OCI-LY3 (cell line): ENCODE data around the gene MTHFS.

Experiments
- H2AFZ ChIP-seq: fragments of 200-600, 300-600 bp; shearing (Covaris generic); 2 replicates; pipeline ENCODE4 v1.6.0; 2014; ENCODE audit warnings: antibody characterized with exemption, low read depth, low read length
- H3K27ac ChIP-seq: fragments of 200-600, 300-600 bp; sonication (generic); 2 replicates; pipeline ENCODE4 v1.5.1; 2014; ENCODE audit warnings: mild to moderate bottlenecking, low read length, moderate library complexity, mixed read lengths
- H3K27me3 ChIP-seq: fragments of 200-600, 300-600 bp; sonication (generic); 2 replicates; pipeline ENCODE4 v1.6.1; 2014; ENCODE audit warnings: low read depth, low read length, mixed read lengths
- H3K36me3 ChIP-seq: fragments of 200-600, 300-600 bp; sonication (generic); replicated peaks from 2 replicates; pipeline ENCODE3; 2014; ENCODE audit warnings: low read depth, low read length, mixed read lengths
- H3K4me1 ChIP-seq: fragments of 300-600, 200-600 bp; sonication (generic); 2 replicates; pipeline ENCODE4 v1.6.1; 2014; ENCODE audit warnings: low read length, mixed read lengths
- H3K4me2 ChIP-seq: fragments of 200-600, 300-600 bp; sonication (generic); 2 replicates; pipeline ENCODE4 v1.6.1; 2014; ENCODE audit warnings: low read length, mixed read lengths
- H3K4me3 ChIP-seq: fragments of 300-600, 200-600 bp; sonication (generic); 2 replicates; pipeline ENCODE4 v1.5.1; 2014; ENCODE audit warnings: antibody characterized with exemption, mild to moderate bottlenecking, low read length, moderate library complexity
- H3K79me2 ChIP-seq: fragments of 300-600, 200-600 bp; shearing (Covaris generic); 2 replicates; pipeline ENCODE4 v1.6.1; 2014; ENCODE audit warnings: mild to moderate bottlenecking, low read length, mixed read lengths
- H3K9ac ChIP-seq: fragments of 300-600, 200-600 bp; shearing (Covaris generic); 2 replicates; pipeline ENCODE4 v1.6.0; 2014; ENCODE audit warnings: mild to moderate bottlenecking, low read length, moderate library complexity
- H3K9me3 ChIP-seq: fragments of 200-600, 300-600 bp; shearing (Covaris generic); 2 replicates; pipeline ENCODE4 v1.6.1; 2014; ENCODE audit warnings: low read length, mixed read lengths; ENCODE audit not compliant: insufficient read depth
- H4K20me1 ChIP-seq: fragments of 200-600, 300-600 bp; sonication (generic); 2 replicates; pipeline ENCODE4 v1.6.1; 2016; ENCODE audit warnings: low read length, mixed read lengths; ENCODE audit not compliant: insufficient read depth
- CTCF ChIP-seq: fragments of 200-600, 300-600 bp; sonication (generic); IDR thresholded peaks from 2 replicates; pipeline ENCODE4 v1.5.1; 2014; ENCODE audit warnings: antibody characterized with exemption, low read length, low read depth
- EZH2phosphoT487 ChIP-seq: fragments of 200-600 bp; shearing (Covaris generic); IDR thresholded peaks from 2 replicates; pipeline ENCODE4 v1.6.1; 2018; ENCODE audit warnings: antibody characterized with exemption, mixed run types, low read depth

MTHFS gene

DNA sequence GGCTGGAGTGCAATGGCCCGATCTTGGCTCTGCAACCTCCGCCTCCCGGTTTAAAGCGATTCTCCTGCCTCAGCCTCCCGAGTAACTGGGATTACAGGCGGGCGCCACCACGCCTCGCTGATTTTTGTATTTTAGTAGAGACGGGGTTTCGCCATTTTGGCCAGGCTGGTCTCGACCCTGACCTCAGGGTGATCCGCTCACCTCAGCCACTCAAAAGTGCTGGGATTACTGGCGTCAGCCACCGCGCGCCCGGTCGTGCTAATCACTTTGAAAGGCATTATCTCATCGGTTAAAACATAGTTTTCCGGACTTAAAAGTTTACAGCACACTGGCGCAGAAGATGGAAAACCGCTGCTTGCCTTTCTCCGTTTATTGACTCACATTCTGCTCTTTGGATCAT lies 27.6 kb upstream of the MTHFS start:
- no peak overlapping the region for H2AFZ ChIP-seq
- TF ChIP-seq EZH2phosphoT487 (no peak), CTCF (no peak)
- H3K9me3 ChIP-seq, result peaks cover 30% of the 10 kb centered on the region
- peak overlapping the region; percentile 91 for H3K4me3 ChIP-seq
- H3K4me1 ChIP-seq, result peaks cover 11% of the 10 kb centered on the region
- peaks cover 36% of the 10 kb centered on the region for H3K36me3 ChIP-seq
- H3K9ac ChIP-seq, result peak overlapping the region; percentile 78
- H3K4me2 ChIP-seq, result peak overlapping the region; percentile 62
- peak overlapping the region; percentile 78; the same call in 1 of the 2 replicates for H3K27ac ChIP-seq
- peaks cover 44% of the 10 kb centered on the region for H3K79me2 ChIP-seq
- no peaks in the 10 kb centered on the region for H4K20me1 ChIP-seq
- H3K27me3 ChIP-seq, result no peaks in the 10 kb centered on the region

DNA sequence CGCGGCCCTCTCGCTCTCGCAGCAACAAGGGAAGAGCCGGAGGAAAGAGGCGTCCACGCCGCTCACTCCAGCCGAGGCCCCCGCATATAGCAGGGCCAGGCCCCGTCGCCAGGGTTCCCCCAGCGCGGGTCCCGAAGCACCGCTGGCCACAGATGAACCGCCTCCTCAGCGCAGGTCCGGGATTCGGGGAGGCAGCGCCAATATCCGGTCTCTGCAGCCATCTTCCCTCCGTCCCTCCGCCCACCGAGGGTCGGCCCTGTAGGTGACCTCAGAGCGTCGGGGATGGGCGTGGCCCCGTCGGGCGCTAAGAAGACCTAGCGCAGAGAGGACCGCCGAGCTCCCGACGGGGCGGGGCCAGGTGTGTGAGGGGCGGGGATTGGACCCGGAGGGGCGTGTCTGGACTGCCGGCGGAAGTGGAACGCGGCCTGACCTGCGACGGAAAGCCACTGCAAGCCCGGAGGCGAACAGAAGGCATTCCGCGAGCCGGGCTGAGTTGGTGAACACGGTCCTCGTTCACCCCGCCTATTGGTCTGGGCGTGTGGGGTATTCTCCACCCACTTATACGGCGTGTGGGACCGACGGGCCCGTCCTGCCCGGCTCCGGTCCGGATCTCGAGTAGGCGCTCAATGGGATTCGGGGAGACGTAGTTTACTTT lies 26.8 kb upstream of the MTHFS start:
- Histone ChIP-seq H3K27me3 (no peaks in the 10 kb centered on the region), H3K27ac (peak overlapping the region; percentile 91), H3K79me2 (peaks cover 51% of the 10 kb centered on the region), H3K4me3 (peak overlapping the region; percentile 91), H2AFZ (peak overlapping the region; percentile 69; the same call in 1 of the 2 replicates), H3K4me2 (peak overlapping the region; percentile 83), H3K36me3 (peaks cover 44% of the 10 kb centered on the region), H3K9ac (peak overlapping the region; percentile 96), H3K9me3 (peaks cover 36% of the 10 kb centered on the region), H4K20me1 (no peaks in the 10 kb centered on the region), H3K4me1 (peaks cover 11% of the 10 kb centered on the region)
- TF ChIP-seq EZH2phosphoT487 (no peak), CTCF (no peak)

DNA sequence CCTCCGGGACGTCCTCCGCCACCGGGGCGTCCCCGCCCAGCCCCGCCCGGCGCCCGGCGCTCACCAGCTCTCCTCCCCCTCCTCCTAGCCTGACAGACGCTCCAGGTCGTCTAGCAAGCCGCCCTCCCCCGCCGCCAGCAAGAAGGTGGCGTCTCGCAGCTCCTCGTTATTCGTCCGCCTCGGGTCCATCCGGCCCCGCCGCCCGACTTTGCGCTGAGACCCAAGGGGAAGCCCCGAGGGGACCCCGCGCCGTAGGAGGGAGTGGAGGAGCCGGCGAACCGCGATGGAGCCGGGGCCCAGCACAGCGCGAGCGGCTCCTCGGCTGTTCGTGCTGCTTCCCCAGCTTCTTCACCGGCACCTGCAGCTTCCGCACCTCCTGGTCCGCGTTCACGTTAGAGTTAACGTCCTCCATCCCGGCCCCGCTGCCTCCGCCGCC lies 26.3 kb upstream of the MTHFS start:
- H3K4me2 ChIP-seq, result peak overlapping the region; percentile 83
- H4K20me1 ChIP-seq, result no peaks in the 10 kb centered on the region
- no peaks in the 10 kb centered on the region for H3K27me3 ChIP-seq
- H2AFZ ChIP-seq, result peak overlapping the region; percentile 31; the same call in 1 of the 2 replicates
- peak overlapping the region; percentile 91 for H3K4me3 ChIP-seq
- TF ChIP-seq CTCF, result no peak
- no peak for TF ChIP-seq EZH2phosphoT487
- H3K9me3 ChIP-seq, result peaks cover 41% of the 10 kb centered on the region
- peak overlapping the region; percentile 91 for H3K27ac ChIP-seq
- H3K4me1 ChIP-seq, result peaks cover 11% of the 10 kb centered on the region
- H3K36me3 ChIP-seq, result peaks cover 49% of the 10 kb centered on the region
- H3K9ac ChIP-seq, result peak overlapping the region; percentile 96
- H3K79me2 ChIP-seq, result peaks cover 55% of the 10 kb centered on the region

DNA sequence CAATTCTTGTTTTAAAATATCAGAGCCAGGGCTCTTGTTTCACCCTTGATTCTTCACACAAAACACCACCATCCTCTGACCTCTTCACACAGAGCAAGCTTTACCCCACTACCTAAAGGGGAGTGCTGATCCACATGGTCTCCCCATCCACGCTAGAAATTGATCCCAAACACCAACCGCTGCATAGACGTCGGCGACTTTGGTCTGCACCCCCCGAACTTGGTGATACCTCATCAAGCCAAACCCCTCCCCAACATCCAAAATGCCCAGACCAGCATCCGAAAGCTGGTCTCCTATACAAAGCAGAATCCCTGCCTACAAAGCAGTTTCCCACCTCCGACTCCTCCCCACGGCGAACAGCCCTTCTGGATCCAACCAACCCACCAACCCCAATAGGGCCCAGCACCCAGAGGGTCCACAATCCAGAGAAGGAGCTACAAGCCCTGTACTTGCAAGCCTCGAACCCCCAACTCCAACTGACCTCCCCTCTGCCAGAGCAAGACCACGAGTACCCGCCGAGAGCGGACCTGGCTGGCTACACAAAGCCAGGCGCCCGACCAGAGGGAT lies 25.8 kb upstream of the MTHFS start:
- Histone ChIP-seq H3K9ac (peak overlapping the region; percentile 96), H3K4me2 (peak overlapping the region; percentile 83), H3K4me1 (peaks cover 11% of the 10 kb centered on the region), H3K36me3 (peaks cover 54% of the 10 kb centered on the region), H3K4me3 (peak overlapping the region; percentile 91), H4K20me1 (no peaks in the 10 kb centered on the region), H3K27ac (peak overlapping the region; percentile 91), H3K9me3 (peaks cover 46% of the 10 kb centered on the region), H3K27me3 (no peaks in the 10 kb centered on the region), H3K79me2 (peaks cover 57% of the 10 kb centered on the region), H2AFZ (no peak overlapping the region)
- TF ChIP-seq EZH2phosphoT487, result no peak
- no peak for TF ChIP-seq CTCF
